ENCODE results near the gene PIEZO1.

The PIEZO1 gene

GRCh38 chr16:88785106-88785924 lies at the start of gene PIEZO1:
Gene PIEZO1, minus strand, starts transcription at chr16:88785220. Its CDS starts 256 bp downstream, at chr16:88784964.
- ChIA-PET POLR2A (interaction anchor here (0.5 to 5.2 kb wide), 15 partner anchors 13 to 455 kb away, joined by 3 to 95 read pairs (median 5); partner anchors contain the start of genes APRT and TRAPPC2L), CTCF (interaction anchor here (0.7 to 5.4 kb wide), 11 partner anchors 8 to 214 kb away, joined by 3 to 43 read pairs (median 4); partner anchors contain the start of gene TRAPPC2L)
- peak; percentile 98 for TF ChIP-seq CTCF (IDR thresholded peaks at IDR 0.05; ENCODE audit: insufficient read depth, low read length, missing control alignments)
- no peak for DNase-seq (ENCODE audit: low read depth, low spot score)
- peak within 1 kb of the TSS; percentile 75 for H3K4me3 ChIP-seq (ENCODE audit: low read depth, low read length)

GRCh38 chr16:88834670-88835069 lies 49.6 kb upstream of the PIEZO1 start:
- DNase-seq (ENCODE audit: low read depth, low spot score): no peak
- H3K4me3 ChIP-seq (ENCODE audit: low read depth, low read length): no peak overlapping the region
- POLR2A ChIA-PET: no interaction called here
- no peak for TF ChIP-seq CTCF (IDR thresholded peaks at IDR 0.05; ENCODE audit: insufficient read depth, low read length, missing control alignments)
- CTCF ChIA-PET: no interaction called here

GRCh38 chr16:88833086-88833485 lies 48.1 kb upstream of the PIEZO1 start:
- CTCF ChIA-PET: interaction anchor here (0.7 to 0.9 kb wide), 3 partner anchors 12 to 25 kb away, joined by 3 to 4 read pairs (median 3); no protein-coding TSS in a partner anchor
- no peak overlapping the region for H3K4me3 ChIP-seq (ENCODE audit: low read depth, low read length)
- TF ChIP-seq CTCF (IDR thresholded peaks at IDR 0.05; ENCODE audit: insufficient read depth, low read length, missing control alignments): no peak
- POLR2A ChIA-PET: interaction anchor here (1.3 kb wide), 1 partner anchor 22 kb away, joined by 4 read pairs; no protein-coding TSS in a partner anchor
- DNase-seq (ENCODE audit: low read depth, low spot score): no peak

GRCh38 chr16:88831838-88832237 lies 46.8 kb upstream of the PIEZO1 start:
- no peak for TF ChIP-seq CTCF (IDR thresholded peaks at IDR 0.05; ENCODE audit: insufficient read depth, low read length, missing control alignments)
- POLR2A ChIA-PET: no interaction called here
- no peak overlapping the region for H3K4me3 ChIP-seq (ENCODE audit: low read depth, low read length)
- no peak for DNase-seq (ENCODE audit: low read depth, low spot score)
- CTCF ChIA-PET: no interaction called here

GRCh38 chr16:88830783-88831182 lies 45.8 kb upstream of the PIEZO1 start:
- DNase-seq (ENCODE audit: low read depth, low spot score): no peak
- ChIA-PET CTCF (interaction anchor here (1.3 to 1.5 kb wide), 3 partner anchors 12 to 16 kb away, joined by 3 to 5 read pairs (median 3); no protein-coding TSS in a partner anchor), POLR2A (no interaction called here)
- no peak overlapping the region for H3K4me3 ChIP-seq (ENCODE audit: low read depth, low read length)
- no peak for TF ChIP-seq CTCF (IDR thresholded peaks at IDR 0.05; ENCODE audit: insufficient read depth, low read length, missing control alignments)

GRCh38 chr16:88830258-88830657 lies 45.2 kb upstream of the PIEZO1 start:
- TF ChIP-seq CTCF (IDR thresholded peaks at IDR 0.05; ENCODE audit: insufficient read depth, low read length, missing control alignments): no peak
- DNase-seq (ENCODE audit: low read depth, low spot score): no peak
- POLR2A ChIA-PET: no interaction called here
- no peak overlapping the region for H3K4me3 ChIP-seq (ENCODE audit: low read depth, low read length)
- CTCF ChIA-PET: interaction anchor here (1.3 to 1.5 kb wide), 3 partner anchors 12 to 16 kb away, joined by 3 to 5 read pairs (median 3); no protein-coding TSS in a partner anchor

All from AG04449 (cell line).